HG02981 (cell line): ENCODE results near the gene GRAMD1A.
"Not testable (repeated sequence)": the region's sequence is repeated elsewhere in the genome, so short reads cannot be mapped to it uniquely, and the experiment has no call there.

ENCODE experiments used
- ATAC-seq: cut with Tn5 transposase; IDR thresholded peaks from one replicate; pipeline ENCODE4 v1.9.1; 2021; ENCODE audit warnings: mild to moderate bottlenecking, moderate library complexity; ENCODE audit not compliant: unreplicated experiment

GRAMD1A gene

GRCh38 chr19:35002037-35002535, 2.0 kb downstream of the GRAMD1A start:
- ATAC-seq = no peak

- ATAC-seq = no peak
Observed at GRCh38 chr19:35004517-35005255, 4.6 kb downstream of the GRAMD1A start.

- ATAC-seq = no peak
Observed at GRCh38 chr19:35005256-35005977, 5.3 kb downstream of the GRAMD1A start.

GRCh38 chr19:35006007-35006341, 5.9 kb downstream of the GRAMD1A start:
- not testable (repeated sequence) for ATAC-seq

GRCh38 chr19:35006342-35006998, 6.3 kb downstream of the GRAMD1A start:
- no peak for ATAC-seq

GRCh38 chr19:35006999-35007365, 6.9 kb downstream of the GRAMD1A start:
- no peak for ATAC-seq

GRCh38 chr19:35007427-35007826, 7.3 kb downstream of the GRAMD1A start:
- ATAC-seq = not testable (repeated sequence)

GRCh38 chr19:35008891-35009341, 8.8 kb downstream of the GRAMD1A start:
- ATAC-seq = no peak

GRCh38 chr19:35009424-35010415, 9.6 kb downstream of the GRAMD1A start:
- ATAC-seq = no peak

GRCh38 chr19:35011091-35011689, 11.1 kb downstream of the GRAMD1A start:
- no peak for ATAC-seq

GRCh38 chr19:35011737-35012682, 11.9 kb downstream of the GRAMD1A start:
- no peak for ATAC-seq

- ATAC-seq = no peak
Observed at GRCh38 chr19:35013041-35013819, 13.1 kb downstream of the GRAMD1A start.

GRCh38 chr19:35013820-35014754, 14.0 kb downstream of the GRAMD1A start:
- ATAC-seq = no peak

- ATAC-seq = not testable (repeated sequence)
Observed at GRCh38 chr19:35014774-35015173, 14.7 kb downstream of the GRAMD1A start.

- no peak for ATAC-seq
Observed at GRCh38 chr19:35015270-35015953, 15.3 kb downstream of the GRAMD1A start.

GRCh38 chr19:35015954-35016351, 15.8 kb downstream of the GRAMD1A start:
- ATAC-seq = no peak

GRCh38 chr19:35017507-35017906, 17.4 kb downstream of the GRAMD1A start:
- no peak for ATAC-seq
